A549 (cell line): ENCODE measurements around the gene TBC1D8.

ENCODE experiments used
- CTCF ChIP-seq: fragments of >200 bp; sonication (Bioruptor Twin); formaldehyde crosslinking; IDR thresholded peaks from 3 replicates; pipeline ENCODE4 v1.5.1; 2016
- EP300 ChIP-seq, 2 experiments: fragments of >200 bp; sonication (Bioruptor Twin); formaldehyde crosslinking; IDR thresholded peaks; 2 replicates in 1 of 2; 3 replicates in 1 of 2; pipeline ENCODE4 v1.6.1; 2016 to 2017
- ESRRA ChIP-seq: fragments of 150-350 bp; IDR thresholded peaks from 2 replicates; pipeline ENCODE4 v1.6.1; 2014; ENCODE audit warnings: mild to moderate bottlenecking, low read length, borderline replicate concordance
- FOSL2 ChIP-seq, 2 experiments: fragments of 450-650 bp in 1 of 2; fragments of >200 bp in 1 of 2; sonication (Bioruptor Twin) in 1 of 2; formaldehyde crosslinking; IDR thresholded peaks; 2 replicates each; pipeline versions ENCODE4 v1.5.0 to v1.6.1; 2016 to 2020; ENCODE audit warnings: mild to moderate bottlenecking in 1 of 2, moderate library complexity in 1 of 2
- MAX ChIP-seq: IDR thresholded peaks from 2 replicates; pipeline ENCODE4 v1.6.1; 2012
- NFE2L2 ChIP-seq: fragments of 150-350 bp; conservative IDR thresholded peaks from 2 replicates; pipeline ENCODE4 v1.6.1; 2014; ENCODE audit warnings: low read length
- RCOR1 ChIP-seq: fragments of 150-350 bp; IDR thresholded peaks from 2 replicates; pipeline ENCODE4 v1.6.1; 2014; ENCODE audit warnings: antibody characterized with exemption, low read length, low read depth
- REST ChIP-seq: fragments of 200-600 bp; sonication (generic); IDR thresholded peaks from 2 replicates; pipeline ENCODE4 v1.6.1; 2016; ENCODE audit warnings: antibody characterized with exemption, mild to moderate bottlenecking, moderate library complexity
- RNF2 ChIP-seq: fragments of 200-600 bp; sonication (generic); IDR thresholded peaks from 2 replicates; pipeline ENCODE4 v1.6.1; 2016; ENCODE audit warnings: low read depth, mild to moderate bottlenecking, antibody characterized with exemption, moderate library complexity, borderline replicate concordance
- ZFP36 ChIP-seq: fragments of 450-650 bp; IDR thresholded peaks from 2 replicates; pipeline ENCODE4 v1.6.1; 2014; ENCODE audit warnings: borderline replicate concordance; ENCODE audit not compliant: partially characterized antibody

GRCh38 chr2:101053117-101053516 lies 98.1 kb downstream of the TBC1D8 start:
- TF ChIP-seq REST (no peak), RNF2 (no peak), RCOR1 (no peak), NFE2L2 (no peak), CTCF (no peak), MAX (no peak), ZFP36 (no peak), EP300 (IDR thresholded peaks at IDR 0.05) (no peak), ESRRA (no peak), FOSL2 (IDR thresholded peaks at IDR 0.05) (no peak), FOSL2 (CRISPR knock-in tag; IDR thresholded peaks at IDR 0.05) (no peak)
